Measurements from ENCODE around the gene ARHGAP33.

DNA sequence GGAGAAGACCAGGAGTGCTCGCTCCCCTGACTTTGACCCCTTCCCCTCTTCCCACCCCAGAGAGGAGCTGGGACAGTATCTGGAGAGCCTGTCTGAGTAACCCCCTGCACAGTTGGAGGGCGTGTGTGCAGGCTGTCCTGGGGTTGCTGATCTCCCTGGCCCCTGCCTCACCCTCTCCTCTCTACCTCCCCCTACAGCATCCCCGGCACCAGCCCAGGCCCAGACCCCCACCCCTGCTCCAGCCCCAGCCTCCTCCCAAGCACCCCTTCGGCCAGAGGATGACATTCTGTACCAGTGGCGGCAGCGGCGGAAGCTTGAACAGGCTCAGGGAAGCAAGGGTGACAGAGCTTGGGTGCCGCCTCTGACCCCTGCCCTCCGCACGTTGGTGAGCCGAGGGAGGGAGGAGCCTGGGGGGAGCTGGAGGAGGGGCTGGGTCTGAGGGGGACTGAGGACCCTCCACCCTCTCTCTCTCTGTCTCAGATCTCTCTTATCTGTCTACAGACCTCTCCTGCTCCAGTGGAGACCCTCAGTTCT is 8.7 kb upstream of the ARHGAP33 start:
- TF ChIP-seq POLR2A (IDR thresholded peaks at IDR 0.05) = no peak
- TF ChIP-seq, protein P1, sequence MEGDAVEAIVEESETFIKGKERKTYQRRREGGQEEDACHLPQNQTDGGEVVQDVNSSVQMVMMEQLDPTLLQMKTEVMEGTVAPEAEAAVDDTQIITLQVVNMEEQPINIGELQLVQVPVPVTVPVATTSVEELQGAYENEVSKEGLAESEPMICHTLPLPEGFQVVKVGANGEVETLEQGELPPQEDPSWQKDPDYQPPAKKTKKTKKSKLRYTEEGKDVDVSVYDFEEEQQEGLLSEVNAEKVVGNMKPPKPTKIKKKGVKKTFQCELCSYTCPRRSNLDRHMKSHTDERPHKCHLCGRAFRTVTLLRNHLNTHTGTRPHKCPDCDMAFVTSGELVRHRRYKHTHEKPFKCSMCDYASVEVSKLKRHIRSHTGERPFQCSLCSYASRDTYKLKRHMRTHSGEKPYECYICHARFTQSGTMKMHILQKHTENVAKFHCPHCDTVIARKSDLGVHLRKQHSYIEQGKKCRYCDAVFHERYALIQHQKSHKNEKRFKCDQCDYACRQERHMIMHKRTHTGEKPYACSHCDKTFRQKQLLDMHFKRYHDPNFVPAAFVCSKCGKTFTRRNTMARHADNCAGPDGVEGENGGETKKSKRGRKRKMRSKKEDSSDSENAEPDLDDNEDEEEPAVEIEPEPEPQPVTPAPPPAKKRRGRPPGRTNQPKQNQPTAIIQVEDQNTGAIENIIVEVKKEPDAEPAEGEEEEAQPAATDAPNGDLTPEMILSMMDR (IDR thresholded peaks at IDR 0.05 in 8 of 11, conservative IDR thresholded peaks at IDR 0.05 in 3 of 11) = no peak
